HG03108 (cell line): ENCODE results near the gene RGS4.

Experiments used
- ATAC-seq: cut with Tn5 transposase; IDR thresholded peaks from one replicate; pipeline ENCODE4 v1.9.1; 2021; ENCODE audit warnings: moderate library complexity; ENCODE audit not compliant: unreplicated experiment

The RGS4 gene

DNA sequence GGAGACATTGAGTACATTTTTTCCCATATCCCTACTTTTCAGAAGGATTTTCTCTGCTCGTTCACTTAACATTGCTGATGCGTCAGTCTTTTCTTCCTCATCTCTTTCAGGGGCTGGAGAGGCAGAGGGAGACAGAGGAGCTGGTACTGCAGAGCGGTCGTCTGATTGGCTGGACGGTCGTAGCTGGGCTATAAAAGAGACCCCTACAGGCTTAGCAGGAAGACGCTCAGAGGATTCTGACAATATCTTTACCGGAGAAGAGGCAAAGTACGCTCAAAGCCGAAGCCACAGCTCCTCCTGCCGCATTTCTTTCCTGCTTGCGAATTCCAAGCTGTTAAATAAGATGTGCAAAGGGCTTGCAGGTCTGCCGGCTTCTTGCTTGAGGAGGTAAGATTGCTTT, at the start of gene RGS4:
Gene RGS4 (plus strand): TSS at position 220 of the 400 bp plus-strand sequence. CDS start 124 bp downstream, at position 344.
- ATAC-seq: no peak

DNA sequence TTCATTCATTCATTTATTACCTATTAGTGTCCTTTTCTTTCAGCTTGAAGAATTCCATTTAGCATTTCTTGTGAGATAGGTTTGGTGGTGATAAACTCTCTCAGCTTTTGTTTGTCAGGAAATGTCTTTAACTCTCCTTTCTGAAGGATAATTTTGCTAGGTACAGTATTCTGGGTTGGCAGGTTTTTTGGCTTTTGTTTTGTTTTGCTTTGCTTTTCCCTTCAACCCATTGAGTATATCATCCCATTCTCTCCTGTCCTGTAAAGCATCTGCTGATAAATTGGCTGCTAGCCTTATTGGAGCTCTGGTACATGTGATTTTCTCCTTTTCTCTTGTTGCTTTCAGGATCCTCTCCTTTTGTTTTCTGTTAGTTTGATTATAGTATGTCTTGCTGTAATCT, 47.0 kb upstream of the RGS4 start:
- no peak for ATAC-seq

DNA sequence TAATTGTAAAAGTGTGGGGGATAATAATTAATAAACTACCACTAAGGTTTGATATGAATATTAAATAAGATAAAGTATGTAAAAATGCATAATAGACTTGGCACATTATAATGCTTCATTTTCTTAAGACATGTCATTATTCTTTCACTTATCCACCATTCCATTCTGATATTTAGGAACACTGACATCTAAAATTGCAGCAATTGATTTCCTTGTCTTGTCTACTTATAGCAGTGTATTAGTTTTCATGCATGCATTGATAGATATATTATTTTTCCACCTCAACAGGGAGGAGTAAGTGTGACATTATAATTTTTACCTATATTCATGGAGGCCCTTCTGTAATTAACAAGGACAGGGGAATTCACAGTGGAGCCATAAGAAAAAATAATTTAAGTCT, 41.6 kb upstream of the RGS4 start:
- no peak for ATAC-seq

DNA sequence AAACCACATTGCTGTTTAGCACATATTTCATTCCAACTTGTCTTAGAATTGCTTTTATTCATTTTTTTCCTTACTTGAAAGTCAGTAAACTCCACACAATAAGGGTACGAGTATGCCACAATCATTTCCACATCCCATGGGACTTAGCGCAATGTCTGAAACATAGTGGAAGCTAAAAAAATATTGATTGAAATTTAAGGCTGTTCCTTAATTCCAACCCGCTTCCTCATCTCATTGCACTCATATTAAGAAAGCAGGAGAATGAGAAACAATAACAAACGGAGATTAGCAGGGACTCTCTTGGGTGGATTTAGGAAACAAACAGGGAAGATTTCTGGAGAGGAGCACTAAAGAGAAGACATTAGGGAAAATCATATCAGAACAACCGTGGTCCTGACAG, 39.3 kb upstream of the RGS4 start:
- ATAC-seq: no peak

DNA sequence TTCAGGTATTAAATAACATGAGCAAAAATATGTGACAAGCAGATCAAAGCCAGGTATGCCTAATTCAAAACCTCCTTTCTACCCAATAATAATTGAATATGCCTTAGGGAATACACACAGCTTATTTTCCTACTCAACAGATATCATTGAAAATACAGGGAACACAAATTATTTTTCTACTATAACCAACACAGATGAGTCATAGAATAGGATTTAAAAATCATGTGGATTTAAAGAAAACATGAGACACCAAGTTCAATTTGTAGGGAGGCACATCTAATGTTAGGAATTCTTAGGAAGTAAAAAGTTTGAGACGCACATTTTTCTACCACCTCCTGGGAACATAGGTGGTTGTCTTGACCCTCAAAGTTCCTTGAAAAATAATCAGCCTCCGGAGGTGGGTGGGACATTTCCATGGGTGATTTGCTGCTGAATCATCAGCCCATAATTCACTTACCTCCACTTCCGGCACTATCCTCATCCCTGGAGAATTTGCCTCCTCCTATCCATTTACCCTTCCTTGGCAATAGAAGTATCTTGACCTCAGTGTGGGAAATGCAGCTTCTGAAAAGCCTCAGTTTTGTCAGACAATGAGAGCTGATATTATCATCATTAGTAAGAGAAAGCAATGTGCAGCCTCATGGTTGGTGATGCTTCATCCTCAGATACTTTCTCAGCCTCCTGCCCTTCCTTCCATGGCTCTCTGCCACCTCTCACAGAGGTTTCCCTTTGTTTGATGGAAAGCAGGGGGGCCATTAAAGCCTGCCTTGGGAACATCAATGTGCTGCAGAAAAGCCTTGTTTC, 33.5 kb upstream of the RGS4 start:
- ATAC-seq: no peak

DNA sequence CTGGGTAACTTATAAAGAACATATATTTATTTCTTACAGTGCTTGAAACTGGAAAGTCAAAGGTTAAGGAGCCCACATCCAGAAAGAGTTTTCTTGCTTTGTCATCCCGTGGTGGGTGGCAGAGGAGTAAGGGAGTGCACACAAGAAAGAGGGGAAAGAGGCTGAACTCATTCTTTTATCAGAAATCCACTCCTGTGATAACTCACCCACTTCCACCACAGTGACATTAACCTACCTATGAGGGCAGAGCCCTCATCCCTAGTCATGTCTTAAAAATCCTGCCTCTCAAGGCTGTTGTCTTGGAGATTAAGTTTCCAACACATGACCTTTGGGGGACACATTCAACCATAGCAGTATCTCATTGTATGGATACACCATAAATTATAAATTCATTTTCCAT, 32.5 kb upstream of the RGS4 start:
- ATAC-seq: no peak

DNA sequence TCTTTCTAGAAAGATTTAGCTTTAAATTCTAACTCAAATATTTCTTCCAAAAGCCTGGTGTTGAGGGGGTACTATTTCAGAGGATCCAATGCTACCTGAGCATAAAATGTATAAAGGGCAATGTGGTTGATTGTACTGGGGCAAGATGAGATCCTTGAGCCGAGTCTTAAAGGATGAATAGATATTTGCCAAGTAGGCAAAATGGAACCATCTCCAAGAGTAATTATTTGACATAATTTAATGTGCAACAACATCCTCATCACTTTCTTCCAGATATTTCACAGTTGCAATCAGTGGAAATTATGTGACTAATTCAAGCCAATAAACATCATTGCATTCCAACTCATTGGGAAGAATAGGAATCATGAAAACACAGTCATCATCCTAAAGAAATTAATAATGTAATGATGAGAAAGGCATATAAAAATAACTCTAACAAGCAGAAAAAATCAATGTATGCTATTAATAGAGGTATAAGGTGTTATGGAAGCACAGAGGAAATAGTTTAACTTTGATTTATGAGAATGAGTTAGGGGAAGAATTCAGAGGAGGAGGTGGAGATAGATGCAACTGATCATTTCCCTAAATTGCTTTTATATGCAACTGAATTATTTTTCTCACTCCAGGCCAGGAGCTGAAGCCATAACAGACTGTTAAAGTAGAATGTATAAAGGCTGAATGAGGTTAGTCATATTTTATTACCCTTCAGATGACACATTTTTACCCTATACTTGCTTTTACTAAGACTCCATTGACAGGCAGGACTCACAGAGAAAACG, 30.0 kb upstream of the RGS4 start:
- ATAC-seq: no peak

DNA sequence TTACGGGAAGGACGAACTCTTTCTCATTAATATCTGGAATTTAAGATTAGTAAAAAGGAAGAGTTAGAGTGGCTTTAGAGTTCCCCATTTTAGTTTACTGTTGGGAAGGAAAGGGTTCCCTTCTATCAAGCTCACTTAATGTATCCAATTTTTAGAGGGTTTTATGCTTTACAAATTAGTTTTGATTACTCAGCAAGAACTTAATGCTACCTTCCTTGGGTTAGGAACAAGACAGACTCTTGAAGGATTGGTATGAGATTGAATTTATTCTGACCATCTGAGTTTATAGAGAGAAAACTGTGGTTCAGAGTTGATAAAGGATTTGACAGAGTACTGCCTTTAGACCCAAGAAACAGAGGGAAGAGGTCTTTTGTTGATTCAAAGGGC, 29.5 kb upstream of the RGS4 start:
- ATAC-seq: no peak

DNA sequence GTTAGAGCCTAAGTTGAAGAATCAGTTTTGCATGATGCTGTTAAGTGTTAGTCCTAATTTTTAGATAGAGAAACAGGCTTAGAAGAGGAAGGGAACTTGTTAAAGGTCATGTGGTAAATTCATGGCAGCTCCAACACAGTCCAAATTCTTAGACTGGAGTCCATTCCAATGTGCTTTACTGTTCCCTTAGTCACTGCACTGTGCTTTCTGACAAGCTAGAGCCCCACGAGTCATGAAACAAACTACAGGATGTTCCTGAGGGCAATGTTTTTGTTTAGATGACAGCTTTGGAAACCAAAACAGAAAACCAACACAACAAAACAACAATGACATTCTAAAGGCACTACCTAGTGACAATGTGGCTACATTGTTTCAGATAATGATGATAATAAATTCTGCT, 23.1 kb upstream of the RGS4 start:
- ATAC-seq: no peak

DNA sequence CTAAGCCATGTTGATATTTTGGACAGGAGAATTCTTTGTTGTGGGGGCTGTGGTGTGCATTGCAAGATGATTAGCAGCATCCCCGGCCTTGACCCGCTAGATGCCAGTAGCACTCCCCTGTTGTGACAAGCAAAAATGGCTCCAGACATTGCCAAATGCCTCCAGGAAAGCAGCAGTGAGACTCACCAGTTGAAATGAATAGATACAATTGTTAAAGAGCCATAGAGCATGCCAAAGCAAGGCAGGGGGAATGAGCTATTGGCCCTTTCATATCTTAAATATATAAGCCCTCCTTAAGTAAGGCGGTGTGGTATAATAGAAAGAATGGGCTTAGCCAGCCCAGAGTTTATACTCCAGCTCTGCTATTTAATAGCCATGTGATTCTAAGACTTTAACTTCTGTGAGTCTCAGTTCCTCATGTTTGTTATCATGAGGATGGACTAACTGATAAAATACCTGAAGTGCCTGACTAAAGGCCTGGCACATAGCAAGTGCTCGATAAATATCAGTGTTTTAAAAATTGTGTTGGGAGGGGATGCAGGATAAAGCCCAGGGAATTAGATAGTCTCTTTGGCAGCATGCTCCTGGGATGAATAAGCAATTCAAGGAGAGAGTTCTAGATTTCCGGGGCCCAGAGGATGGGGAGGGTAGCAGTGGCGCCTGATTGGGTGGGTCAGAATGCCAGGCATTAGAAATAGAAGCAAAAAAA, 21.1 kb upstream of the RGS4 start:
- no peak for ATAC-seq

DNA sequence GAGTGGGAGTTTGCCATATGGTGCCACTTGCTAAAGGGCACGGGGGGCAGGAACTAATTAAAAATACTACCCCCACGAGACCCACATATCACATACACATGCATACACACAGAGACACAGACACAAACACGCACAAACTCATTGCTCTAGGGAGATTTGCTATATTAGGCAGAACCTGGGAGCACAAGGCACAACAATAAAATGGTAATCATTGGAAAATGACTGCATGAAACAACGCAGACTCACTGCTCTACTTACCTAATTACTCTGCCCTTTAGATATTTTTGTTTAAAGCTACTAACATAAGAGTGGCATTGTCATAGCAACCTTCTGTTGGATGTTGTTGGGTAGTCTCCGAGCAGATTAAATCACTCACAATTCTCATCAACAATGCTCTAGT, 20.3 kb upstream of the RGS4 start:
- no peak for ATAC-seq

DNA sequence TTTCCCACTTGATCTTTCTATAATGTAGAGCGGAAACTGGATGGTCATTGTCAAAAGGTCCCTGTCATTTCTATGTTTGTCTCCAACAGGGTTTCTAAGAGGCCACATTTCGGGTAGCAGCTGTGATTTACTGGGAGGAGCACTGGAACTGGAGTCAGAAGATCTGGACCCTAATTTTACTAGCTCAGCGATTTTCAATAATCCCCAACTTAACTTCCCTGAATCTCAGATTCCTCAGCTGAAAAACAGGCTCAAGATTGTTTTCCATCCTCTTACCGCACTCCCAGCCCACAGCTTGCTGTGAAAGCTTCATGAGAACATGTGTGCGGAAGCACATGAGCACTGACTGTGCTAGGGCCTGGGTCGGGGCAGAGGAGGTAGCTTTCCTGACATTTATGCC, 19.9 kb upstream of the RGS4 start:
- ATAC-seq: no peak

DNA sequence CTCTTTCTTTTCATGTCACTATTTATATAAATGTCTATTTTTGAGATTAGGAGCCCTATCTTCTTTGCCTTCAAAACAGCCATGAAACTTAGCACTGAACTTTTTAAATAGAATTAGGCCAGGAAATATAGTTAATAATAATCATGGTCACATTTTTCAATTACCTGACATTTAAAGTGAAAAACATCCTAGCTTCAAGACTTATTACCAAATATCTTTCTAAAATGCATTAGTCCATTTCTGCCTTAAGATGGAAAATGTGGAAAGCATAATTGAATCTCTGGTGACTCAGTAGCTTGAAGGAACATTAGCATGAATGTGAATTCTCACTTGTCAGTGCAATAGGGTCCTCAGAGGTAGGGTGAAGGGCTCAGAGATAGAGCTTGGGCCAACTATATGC, 18.7 kb upstream of the RGS4 start:
- no peak for ATAC-seq

DNA sequence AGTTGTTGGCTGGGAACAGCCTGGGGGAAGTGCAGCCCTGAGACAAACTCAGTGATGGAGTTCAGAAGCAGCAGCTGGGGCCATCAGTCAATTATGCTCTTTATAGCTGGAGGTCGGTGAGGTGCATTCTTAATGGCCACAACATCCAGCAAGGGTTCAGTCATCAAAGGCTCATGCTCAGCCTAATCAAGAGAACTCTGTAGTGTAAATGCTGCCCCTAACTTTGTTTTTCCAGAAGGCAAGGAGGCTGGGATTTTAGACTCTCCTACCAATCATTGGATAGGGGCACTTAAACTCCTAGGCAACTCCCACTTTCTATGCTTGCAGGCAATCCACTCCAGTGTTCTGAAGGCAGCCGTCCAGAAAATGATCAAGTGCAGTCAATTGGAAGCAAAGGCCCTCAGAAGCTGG, 15.0 kb upstream of the RGS4 start:
- ATAC-seq: no peak

DNA sequence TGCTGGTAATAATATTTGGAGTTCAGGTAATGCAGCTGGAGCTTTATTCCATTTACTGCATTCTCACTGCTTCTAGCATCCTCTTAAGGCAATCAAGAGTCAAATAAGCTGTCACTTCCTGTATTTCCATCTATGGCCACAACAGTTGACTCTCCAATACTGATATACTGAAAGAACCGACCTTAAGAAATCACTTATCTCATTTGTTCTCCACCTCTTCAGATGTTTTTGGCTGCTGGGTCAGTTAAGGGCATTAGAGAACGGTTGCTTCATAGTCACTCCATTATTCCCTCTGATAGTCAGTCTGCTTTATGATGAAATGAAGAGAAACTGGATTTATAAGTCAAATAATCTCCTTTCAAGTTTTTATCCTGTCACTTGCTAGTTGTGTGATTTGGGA, 14.2 kb upstream of the RGS4 start:
- ATAC-seq: no peak

DNA sequence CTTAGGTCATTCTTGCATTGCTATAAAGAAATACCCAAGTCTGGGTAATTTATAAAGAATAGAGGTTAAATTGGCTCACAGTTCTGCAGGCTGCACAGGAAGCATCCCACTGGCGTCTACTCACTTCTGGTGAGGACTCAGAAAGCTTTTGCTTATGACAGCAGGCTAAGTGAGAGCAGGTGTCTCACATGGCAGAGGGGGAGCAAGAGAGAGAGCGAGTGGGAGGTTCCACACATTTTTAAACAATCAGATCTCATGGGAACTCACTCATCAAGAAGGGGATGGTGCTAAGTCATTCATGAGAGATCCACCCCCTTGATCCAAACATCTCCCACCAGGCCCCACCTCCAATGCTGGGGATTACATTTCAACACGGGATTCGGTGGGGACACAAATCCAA, 13.6 kb upstream of the RGS4 start:
- ATAC-seq: no peak

DNA sequence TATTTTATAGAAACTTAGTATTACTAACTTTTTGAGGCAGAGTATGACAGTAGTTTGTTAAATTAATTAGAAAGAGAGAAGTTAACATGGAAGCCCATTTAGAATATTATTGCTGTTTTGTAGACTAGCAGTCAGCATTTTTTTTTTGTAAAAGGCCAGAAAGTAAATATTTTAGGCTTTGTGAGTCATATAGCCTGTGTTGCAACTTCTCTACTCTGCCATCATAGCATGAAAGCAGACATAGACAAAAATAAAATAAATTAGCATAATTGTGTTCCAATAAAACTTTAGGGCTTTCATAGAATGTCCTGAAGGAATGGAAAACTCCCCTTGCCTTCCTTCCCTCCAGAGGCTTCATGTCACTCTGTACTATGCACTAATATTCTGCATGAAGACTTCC, 12.3 kb upstream of the RGS4 start:
- no peak for ATAC-seq

DNA sequence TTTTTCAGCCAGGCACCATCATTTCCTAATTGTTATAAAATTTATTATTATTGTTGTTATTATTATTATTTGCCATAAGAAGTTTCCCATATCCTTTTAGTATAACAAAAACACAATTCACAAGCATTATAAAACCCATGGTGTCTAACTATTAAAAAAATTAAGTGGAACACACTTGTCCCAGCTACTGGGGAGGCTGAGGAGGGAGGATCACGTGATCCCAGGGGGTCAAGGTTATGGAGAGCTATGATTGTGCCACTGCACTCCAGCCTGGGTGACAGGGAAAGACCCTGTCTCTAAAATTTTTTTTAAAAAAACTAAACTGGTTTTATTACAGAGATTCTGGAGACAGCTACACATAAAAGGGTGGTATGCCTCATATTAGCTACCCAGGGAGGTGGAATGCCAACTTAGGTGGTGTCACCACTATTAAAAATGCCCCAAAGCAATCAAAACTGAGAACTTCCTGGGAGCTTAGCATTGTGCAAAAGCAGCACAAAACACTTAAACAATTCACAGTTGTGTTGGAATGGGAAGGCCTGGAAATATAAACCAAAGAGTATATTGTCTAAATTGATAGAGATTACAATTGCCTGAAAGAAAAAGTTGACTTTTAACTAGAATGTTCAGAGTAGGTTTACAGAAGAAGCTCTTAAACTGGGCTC, 8.7 kb upstream of the RGS4 start:
- no peak for ATAC-seq

DNA sequence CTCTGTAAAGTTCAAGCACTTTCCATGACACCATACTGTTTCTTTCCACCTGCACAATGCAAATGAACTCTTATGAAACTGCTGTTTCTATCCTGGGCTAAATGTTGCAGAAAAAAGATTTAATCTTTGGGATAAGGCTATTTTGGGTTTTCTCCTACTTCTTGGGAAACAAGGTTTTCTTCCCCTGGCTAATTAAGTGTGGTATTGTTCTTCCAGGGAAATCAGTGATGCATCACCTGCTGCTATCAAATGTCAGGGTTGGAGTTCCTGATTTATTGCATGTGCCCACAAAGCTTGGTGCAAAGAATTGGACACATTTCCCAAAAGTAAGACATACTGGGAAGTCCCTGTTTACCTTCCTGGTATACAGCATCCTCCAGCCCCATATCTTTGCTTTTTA, 6.0 kb upstream of the RGS4 start:
- ATAC-seq: no peak

DNA sequence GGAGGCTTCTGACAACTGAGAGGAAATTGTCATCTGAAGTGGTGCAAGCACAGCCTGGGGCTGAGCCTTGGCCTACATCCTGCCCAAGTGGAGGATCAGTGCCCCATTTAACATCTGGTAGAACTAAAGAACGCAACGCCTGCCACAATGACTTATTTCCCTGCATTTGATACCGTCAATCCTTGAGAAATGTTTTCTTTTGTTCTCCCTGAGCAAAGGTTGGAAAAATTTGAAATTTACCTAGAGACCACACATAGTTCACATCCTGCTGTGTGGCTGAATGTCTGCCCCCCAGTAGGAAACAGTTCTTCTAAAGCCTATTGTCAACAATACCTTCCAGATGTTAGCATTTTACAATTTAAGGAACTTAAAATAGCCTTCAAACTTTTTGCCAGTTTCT, 5.6 kb upstream of the RGS4 start:
- ATAC-seq: no peak

DNA sequence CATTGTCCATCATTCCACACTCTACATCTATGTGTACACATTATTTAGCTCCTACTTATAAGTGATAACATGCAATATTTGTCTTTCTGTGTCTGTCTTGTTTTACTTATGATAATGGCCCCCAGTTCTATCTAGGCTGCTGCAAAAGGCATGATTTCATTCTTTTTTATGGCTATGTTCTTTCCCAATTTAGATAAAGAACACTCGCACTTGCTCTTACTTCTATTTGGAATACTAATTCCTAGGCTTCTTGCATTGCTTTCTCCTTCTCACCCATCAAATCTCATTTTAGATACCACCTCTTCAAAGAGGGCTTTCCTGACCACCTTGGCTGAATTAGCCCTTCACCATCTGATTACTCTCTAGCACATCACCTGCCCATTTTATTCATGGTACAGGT, 3.0 kb upstream of the RGS4 start:
- ATAC-seq: no peak
